OCI-LY7 (cell line): ENCODE results near the gene ZBTB16.

ENCODE experiments used
- EZH2phosphoT487 ChIP-seq: fragments of 200-600 bp; sonication (generic); IDR thresholded peaks from 2 replicates; pipeline ENCODE4 v1.6.1; 2018; ENCODE audit warnings: low read depth, borderline replicate concordance, mild to moderate bottlenecking, mixed run types, antibody characterized with exemption, low read length, moderate library complexity, mixed read lengths
- TF ChIP-seq, protein P1 (sequence below): fragments of 200-600 bp; sonication (generic); conservative IDR thresholded peaks from 2 replicates; pipeline ENCODE4 v1.5.1; 2014; ENCODE audit warnings: mild to moderate bottlenecking, antibody characterized with exemption, low read length, moderate library complexity, mixed read lengths

DNA sequence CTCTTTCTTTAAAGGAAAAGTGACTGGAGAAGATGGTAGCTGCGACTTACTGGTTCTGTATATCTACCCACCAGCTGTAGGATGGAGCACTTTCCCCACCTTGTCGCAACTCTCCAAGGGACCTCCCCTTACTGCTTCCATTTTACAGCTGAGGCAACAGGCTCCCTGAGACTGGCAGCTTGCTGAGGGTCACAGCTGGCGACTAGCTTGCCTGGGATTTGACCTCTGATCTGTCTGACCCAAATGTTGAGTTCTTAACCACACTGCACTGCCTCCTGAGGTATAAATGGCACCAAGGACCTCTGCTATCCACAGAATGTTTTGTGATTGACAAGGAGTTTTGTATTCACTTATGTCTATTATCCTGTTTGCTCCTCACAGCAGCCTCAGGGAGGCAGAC, 121.7 kb downstream of the ZBTB16 start:
- TF ChIP-seq, protein P1, sequence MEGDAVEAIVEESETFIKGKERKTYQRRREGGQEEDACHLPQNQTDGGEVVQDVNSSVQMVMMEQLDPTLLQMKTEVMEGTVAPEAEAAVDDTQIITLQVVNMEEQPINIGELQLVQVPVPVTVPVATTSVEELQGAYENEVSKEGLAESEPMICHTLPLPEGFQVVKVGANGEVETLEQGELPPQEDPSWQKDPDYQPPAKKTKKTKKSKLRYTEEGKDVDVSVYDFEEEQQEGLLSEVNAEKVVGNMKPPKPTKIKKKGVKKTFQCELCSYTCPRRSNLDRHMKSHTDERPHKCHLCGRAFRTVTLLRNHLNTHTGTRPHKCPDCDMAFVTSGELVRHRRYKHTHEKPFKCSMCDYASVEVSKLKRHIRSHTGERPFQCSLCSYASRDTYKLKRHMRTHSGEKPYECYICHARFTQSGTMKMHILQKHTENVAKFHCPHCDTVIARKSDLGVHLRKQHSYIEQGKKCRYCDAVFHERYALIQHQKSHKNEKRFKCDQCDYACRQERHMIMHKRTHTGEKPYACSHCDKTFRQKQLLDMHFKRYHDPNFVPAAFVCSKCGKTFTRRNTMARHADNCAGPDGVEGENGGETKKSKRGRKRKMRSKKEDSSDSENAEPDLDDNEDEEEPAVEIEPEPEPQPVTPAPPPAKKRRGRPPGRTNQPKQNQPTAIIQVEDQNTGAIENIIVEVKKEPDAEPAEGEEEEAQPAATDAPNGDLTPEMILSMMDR = no peak
- TF ChIP-seq EZH2phosphoT487 = no peak
